ENCODE measurements around the gene PLA2G4A.

DNA sequence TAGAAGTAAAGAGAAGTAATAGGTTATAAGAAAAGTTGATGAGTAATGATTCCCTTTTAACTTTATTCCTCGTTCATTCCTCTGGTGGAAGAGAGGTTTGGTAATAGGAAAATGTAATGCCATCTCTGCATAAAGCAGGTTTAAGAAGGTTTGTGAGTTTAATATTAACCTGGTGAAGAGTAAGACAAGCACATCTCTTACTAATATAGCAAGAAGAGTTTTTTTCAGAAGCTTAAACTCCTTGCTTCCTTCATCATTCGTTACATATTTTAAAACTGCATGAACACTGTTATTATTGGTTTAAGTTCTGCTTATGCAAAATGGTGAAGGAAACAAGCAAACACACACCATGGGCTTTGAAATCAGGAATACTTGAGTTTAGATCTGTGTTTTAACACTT lies 9.2 kb upstream of the PLA2G4A start:
- TF ChIP-seq, protein P1, sequence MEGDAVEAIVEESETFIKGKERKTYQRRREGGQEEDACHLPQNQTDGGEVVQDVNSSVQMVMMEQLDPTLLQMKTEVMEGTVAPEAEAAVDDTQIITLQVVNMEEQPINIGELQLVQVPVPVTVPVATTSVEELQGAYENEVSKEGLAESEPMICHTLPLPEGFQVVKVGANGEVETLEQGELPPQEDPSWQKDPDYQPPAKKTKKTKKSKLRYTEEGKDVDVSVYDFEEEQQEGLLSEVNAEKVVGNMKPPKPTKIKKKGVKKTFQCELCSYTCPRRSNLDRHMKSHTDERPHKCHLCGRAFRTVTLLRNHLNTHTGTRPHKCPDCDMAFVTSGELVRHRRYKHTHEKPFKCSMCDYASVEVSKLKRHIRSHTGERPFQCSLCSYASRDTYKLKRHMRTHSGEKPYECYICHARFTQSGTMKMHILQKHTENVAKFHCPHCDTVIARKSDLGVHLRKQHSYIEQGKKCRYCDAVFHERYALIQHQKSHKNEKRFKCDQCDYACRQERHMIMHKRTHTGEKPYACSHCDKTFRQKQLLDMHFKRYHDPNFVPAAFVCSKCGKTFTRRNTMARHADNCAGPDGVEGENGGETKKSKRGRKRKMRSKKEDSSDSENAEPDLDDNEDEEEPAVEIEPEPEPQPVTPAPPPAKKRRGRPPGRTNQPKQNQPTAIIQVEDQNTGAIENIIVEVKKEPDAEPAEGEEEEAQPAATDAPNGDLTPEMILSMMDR (conservative IDR thresholded peaks at IDR 0.05 in 1 of 2, IDR thresholded peaks at IDR 0.05 in 1 of 2; ENCODE audit: extremely low read depth in 1 of 2, insufficient read depth in 1 of 2, low read depth in 1 of 2, low read length in 2 of 2) = no peak
- no peak for TF ChIP-seq EZH2 (IDR thresholded peaks at IDR 0.05; ENCODE audit: borderline replicate concordance, low read length)

All from mammary epithelial cell (primary cell).